ENCODE measurements around the gene RNF214. TPM values are rescaled to one million over a fixed set of nuclear protein-coding genes. Genes with fewer than 3 reads are reported as not detected.

RNF214 gene
- total and polyA plus RNA-seq, 2 of the 13 experiments (the other 11 are each of a cell fraction or from before 2014, with no cell fraction given): 10.7 to 12.6 TPM

DNA sequence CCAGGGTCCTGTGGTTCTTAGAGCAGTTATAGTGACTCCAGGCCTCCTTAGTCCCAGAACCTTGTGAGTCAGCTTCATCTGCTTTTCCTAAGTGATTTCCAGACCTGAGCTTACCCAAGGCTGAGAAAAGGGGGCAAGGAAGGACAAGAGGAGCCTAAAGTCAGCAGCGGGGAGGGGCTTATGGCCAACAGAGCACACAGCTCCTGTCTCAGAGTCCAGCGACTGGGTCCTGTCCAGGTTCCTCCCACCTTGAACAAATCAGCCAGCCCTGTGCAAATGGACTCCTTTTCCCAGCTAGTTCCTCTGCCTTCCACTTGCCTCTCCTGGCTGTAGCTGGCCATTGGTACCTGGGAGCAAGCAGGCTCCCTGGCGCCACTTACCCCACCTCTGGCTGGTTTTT is 72.7 kb downstream of the RNF214 start:
- Histone ChIP-seq H3K36me3 (replicated peaks in 1 of 2; ENCODE audit: control insufficient read depth in 1 of 2, insufficient read depth in 2 of 2, low read length in 2 of 2) (no peaks in the 10 kb centered on the region), H3K9ac (ENCODE audit: insufficient read depth, low read depth, low read length) (no peak overlapping the region), H3K27ac (ENCODE audit: extremely low read length, insufficient read depth, low read length) (no peak overlapping the region), H4K20me1 (ENCODE audit: insufficient read depth, low read length) (no peaks in the 10 kb centered on the region), H3K4me2 (ENCODE audit: low read depth, low read length) (peak overlapping the region; percentile 44), H3K4me3 (replicated peaks in 1 of 3; ENCODE audit: insufficient read depth in 1 of 3, low read depth in 2 of 3, low read length in 3 of 3) (no peak overlapping the region), H2AFZ (ENCODE audit: low read length) (no peak overlapping the region), H3K4me1 (ENCODE audit: insufficient read depth, low read length) (peaks cover 53% of the 10 kb centered on the region), H3K79me2 (ENCODE audit: insufficient read depth, low read length) (no peaks in the 10 kb centered on the region), H3K27me3 (ENCODE audit: control insufficient read depth in 1 of 2, insufficient read depth in 2 of 2, low read length in 2 of 2) (no peaks in the 10 kb centered on the region; a peak in 1 of 5 replicates), H3K9me3 (ENCODE audit: low read length) (no peaks in the 10 kb centered on the region)
- 60% methylated on average over 2 of the region's 3 CpGs for WGBS (ENCODE audit: low lambda C conversion rate)
- TF ChIP-seq DPF2 (CRISPR knock-in tag; IDR thresholded peaks at IDR 0.05; ENCODE audit: borderline replicate concordance, low read depth) (no peak), FOXK2 (IDR thresholded peaks at IDR 0.05) (no peak), HDAC2 (CRISPR knock-in tag; IDR thresholded peaks at IDR 0.05) (no peak), MEIS1 (CRISPR knock-in tag; IDR thresholded peaks at IDR 0.05; ENCODE audit: borderline replicate concordance) (no peak), SALL2 (CRISPR knock-in tag; IDR thresholded peaks at IDR 0.05) (no peak)
- TF ChIP-seq, protein P1, sequence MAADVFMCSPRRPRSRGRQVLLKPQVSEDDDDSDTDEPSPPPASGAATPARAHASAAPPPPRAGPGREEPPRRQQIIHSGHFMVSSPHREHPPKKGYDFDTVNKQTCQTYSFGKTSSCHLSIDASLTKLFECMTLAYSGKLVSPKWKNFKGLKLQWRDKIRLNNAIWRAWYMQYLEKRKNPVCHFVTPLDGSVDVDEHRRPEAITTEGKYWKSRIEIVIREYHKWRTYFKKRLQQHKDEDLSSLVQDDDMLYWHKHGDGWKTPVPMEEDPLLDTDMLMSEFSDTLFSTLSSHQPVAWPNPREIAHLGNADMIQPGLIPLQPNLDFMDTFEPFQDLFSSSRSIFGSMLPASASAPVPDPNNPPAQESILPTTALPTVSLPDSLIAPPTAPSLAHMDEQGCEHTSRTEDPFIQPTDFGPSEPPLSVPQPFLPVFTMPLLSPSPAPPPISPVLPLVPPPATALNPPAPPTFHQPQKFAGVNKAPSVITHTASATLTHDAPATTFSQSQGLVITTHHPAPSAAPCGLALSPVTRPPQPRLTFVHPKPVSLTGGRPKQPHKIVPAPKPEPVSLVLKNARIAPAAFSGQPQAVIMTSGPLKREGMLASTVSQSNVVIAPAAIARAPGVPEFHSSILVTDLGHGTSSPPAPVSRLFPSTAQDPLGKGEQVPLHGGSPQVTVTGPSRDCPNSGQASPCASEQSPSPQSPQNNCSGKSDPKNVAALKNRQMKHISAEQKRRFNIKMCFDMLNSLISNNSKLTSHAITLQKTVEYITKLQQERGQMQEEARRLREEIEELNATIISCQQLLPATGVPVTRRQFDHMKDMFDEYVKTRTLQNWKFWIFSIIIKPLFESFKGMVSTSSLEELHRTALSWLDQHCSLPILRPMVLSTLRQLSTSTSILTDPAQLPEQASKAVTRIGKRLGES (CRISPR knock-in tag; IDR thresholded peaks at IDR 0.05; ENCODE audit: borderline replicate concordance): no peak
- TF ChIP-seq, protein P2, sequence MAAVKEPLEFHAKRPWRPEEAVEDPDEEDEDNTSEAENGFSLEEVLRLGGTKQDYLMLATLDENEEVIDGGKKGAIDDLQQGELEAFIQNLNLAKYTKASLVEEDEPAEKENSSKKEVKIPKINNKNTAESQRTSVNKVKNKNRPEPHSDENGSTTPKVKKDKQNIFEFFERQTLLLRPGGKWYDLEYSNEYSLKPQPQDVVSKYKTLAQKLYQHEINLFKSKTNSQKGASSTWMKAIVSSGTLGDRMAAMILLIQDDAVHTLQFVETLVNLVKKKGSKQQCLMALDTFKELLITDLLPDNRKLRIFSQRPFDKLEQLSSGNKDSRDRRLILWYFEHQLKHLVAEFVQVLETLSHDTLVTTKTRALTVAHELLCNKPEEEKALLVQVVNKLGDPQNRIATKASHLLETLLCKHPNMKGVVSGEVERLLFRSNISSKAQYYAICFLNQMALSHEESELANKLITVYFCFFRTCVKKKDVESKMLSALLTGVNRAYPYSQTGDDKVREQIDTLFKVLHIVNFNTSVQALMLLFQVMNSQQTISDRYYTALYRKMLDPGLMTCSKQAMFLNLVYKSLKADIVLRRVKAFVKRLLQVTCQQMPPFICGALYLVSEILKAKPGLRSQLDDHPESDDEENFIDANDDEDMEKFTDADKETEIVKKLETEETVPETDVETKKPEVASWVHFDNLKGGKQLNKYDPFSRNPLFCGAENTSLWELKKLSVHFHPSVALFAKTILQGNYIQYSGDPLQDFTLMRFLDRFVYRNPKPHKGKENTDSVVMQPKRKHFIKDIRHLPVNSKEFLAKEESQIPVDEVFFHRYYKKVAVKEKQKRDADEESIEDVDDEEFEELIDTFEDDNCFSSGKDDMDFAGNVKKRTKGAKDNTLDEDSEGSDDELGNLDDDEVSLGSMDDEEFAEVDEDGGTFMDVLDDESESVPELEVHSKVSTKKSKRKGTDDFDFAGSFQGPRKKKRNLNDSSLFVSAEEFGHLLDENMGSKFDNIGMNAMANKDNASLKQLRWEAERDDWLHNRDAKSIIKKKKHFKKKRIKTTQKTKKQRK (IDR thresholded peaks at IDR 0.05; ENCODE audit: low read length): no peak
- TF ChIP-seq, protein P3, sequence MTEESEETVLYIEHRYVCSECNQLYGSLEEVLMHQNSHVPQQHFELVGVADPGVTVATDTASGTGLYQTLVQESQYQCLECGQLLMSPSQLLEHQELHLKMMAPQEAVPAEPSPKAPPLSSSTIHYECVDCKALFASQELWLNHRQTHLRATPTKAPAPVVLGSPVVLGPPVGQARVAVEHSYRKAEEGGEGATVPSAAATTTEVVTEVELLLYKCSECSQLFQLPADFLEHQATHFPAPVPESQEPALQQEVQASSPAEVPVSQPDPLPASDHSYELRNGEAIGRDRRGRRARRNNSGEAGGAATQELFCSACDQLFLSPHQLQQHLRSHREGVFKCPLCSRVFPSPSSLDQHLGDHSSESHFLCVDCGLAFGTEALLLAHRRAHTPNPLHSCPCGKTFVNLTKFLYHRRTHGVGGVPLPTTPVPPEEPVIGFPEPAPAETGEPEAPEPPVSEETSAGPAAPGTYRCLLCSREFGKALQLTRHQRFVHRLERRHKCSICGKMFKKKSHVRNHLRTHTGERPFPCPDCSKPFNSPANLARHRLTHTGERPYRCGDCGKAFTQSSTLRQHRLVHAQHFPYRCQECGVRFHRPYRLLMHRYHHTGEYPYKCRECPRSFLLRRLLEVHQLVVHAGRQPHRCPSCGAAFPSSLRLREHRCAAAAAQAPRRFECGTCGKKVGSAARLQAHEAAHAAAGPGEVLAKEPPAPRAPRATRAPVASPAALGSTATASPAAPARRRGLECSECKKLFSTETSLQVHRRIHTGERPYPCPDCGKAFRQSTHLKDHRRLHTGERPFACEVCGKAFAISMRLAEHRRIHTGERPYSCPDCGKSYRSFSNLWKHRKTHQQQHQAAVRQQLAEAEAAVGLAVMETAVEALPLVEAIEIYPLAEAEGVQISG (CRISPR knock-in tag; IDR thresholded peaks at IDR 0.05): no peak
- in situ Hi-C loops (cut with HindIII; ENCODE audit: extremely low pct_ligation_motif_present, low pct_unique_long_range_greater_than_20kb) (no loop called here), intact Hi-C loops (cut with micrococcal nuclease; ENCODE audit: unreplicated experiment) (no loop called here)
- ChIA-PET CTCF (ENCODE audit: low intra/inter-chr PET ratio, low total read pairs) (no interaction called here), POLR2A (interaction anchor here (1.2 to 7.1 kb wide), 2 partner anchors 10 to 14 kb away, joined by 3 to 62 read pairs; partner anchors contain the start of gene BACE1)
- BruUV-seq (replicated peaks): no TSS peak
- FAIRE-seq (peak; percentile 32), ATAC-seq (peak; percentile 45), DNase-seq (ENCODE audit: low spot score) (no peak)

Data from HepG2 (cell line).